ENCODE results near the gene KTN1.

The KTN1 gene, protein sequence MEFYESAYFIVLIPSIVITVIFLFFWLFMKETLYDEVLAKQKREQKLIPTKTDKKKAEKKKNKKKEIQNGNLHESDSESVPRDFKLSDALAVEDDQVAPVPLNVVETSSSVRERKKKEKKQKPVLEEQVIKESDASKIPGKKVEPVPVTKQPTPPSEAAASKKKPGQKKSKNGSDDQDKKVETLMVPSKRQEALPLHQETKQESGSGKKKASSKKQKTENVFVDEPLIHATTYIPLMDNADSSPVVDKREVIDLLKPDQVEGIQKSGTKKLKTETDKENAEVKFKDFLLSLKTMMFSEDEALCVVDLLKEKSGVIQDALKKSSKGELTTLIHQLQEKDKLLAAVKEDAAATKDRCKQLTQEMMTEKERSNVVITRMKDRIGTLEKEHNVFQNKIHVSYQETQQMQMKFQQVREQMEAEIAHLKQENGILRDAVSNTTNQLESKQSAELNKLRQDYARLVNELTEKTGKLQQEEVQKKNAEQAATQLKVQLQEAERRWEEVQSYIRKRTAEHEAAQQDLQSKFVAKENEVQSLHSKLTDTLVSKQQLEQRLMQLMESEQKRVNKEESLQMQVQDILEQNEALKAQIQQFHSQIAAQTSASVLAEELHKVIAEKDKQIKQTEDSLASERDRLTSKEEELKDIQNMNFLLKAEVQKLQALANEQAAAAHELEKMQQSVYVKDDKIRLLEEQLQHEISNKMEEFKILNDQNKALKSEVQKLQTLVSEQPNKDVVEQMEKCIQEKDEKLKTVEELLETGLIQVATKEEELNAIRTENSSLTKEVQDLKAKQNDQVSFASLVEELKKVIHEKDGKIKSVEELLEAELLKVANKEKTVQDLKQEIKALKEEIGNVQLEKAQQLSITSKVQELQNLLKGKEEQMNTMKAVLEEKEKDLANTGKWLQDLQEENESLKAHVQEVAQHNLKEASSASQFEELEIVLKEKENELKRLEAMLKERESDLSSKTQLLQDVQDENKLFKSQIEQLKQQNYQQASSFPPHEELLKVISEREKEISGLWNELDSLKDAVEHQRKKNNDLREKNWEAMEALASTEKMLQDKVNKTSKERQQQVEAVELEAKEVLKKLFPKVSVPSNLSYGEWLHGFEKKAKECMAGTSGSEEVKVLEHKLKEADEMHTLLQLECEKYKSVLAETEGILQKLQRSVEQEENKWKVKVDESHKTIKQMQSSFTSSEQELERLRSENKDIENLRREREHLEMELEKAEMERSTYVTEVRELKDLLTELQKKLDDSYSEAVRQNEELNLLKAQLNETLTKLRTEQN (N-terminal part only)

DNA sequence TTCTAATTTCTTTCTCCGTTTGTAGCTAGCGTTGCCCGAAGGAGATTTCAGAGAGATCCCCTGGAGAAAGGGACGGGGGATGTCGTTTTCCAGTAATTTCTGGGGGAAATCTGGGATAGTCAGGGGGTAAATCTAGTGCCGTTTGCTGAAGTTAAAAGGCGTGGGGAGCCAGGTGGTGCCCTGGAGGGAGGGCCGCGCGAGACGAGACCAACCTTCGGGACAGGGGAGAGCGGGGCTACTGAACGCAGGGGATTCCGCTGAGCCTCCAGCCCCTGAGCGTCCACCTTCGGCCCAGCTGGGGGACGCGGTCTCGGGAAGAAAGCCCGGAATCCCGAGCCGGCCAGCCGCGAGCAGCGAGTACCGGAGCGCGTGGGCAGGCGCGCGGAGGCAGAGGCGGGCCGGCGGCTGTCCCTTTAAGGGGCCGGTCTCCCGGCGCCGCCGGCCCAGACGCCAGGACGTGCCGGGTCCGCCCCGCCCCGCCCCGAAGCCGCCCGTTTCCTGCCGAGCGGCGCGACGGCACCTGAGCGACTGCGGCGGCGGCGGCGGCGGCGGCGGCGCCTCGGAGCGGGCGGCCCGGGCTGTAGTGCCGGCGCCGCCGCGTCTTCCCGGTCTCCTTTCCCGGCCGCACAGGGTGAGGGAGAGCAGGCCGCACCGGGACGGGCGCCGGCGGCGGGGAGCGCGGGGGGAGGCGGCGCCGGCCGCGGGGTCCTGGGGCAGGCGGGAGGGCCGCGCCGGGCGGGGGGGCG, at the start of gene KTN1:
Gene KTN1 (plus strand): TSS at position 484 of the 746 bp plus-strand sequence. CDS start 31,842 bp downstream, outside the sequence.
- in situ Hi-C loops (cut with MboI; ENCODE audit: low sequenced_read_pairs, unreplicated experiment) = no loop called here
- DNase-seq (ENCODE audit: low spot score) = peak; percentile 94
- TF ChIP-seq, protein P1, sequence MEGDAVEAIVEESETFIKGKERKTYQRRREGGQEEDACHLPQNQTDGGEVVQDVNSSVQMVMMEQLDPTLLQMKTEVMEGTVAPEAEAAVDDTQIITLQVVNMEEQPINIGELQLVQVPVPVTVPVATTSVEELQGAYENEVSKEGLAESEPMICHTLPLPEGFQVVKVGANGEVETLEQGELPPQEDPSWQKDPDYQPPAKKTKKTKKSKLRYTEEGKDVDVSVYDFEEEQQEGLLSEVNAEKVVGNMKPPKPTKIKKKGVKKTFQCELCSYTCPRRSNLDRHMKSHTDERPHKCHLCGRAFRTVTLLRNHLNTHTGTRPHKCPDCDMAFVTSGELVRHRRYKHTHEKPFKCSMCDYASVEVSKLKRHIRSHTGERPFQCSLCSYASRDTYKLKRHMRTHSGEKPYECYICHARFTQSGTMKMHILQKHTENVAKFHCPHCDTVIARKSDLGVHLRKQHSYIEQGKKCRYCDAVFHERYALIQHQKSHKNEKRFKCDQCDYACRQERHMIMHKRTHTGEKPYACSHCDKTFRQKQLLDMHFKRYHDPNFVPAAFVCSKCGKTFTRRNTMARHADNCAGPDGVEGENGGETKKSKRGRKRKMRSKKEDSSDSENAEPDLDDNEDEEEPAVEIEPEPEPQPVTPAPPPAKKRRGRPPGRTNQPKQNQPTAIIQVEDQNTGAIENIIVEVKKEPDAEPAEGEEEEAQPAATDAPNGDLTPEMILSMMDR (IDR thresholded peaks at IDR 0.05; ENCODE audit: borderline replicate concordance, control extremely low read depth, extremely low read depth, insufficient read depth, missing control alignments) = no peak

DNA sequence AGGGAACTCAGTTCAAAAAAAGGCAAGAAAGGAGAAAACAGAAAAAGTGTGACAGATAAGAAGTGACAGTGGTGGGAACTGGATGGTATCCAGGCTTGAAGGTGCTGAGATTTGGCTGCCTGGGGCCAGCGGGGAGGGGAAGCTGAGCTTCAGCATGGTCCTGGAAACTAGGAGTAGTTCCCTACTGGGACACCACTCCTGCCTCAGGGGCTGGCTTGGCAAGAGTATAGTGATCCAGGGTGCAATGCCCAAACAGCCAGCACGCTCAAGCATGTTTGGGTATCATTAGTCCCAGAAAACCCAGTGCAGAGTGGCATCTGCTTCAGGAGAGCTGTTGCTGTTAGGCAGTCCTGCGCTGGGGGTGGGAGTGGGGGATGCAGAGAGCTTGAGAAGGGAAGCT, 49.5 kb upstream of the KTN1 start:
- no peak for DNase-seq (ENCODE audit: low spot score)
- in situ Hi-C loops (cut with MboI; ENCODE audit: low sequenced_read_pairs, unreplicated experiment) = no loop called here

DNA sequence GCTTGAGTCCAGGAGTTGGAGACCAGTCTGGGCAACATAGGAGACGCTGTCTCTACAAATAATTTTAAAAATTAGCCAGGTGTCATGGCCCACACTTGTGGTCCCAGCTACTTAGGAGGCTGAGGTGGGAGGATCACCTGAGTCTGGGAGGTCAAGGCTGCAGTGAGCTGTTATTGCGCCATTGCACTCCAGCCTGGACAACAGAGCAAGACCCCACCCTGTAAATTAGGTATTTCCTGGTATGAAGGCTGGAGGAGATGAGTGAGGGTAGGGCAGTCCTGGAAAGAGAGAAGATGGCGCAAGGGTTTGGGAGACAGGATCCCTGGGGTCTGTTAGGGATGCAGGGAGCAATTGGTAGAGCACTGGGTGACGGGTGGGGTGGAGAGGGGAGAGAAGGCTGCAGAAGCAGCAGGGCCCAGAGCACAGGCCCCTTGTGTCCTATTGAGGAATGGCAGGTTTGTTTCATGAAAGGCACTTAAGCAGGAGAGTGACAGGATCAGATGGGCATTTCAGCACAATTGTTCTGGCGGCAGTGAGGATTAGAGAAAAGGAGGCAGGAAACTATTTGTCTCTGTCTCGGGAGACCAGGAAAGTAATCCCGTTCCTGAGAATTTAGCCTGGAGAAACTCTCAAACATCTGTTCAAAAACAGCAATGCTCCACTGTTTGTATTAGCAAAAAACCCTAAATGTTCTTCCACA, 47.2 kb upstream of the KTN1 start:
- TF ChIP-seq, protein P1 (IDR thresholded peaks at IDR 0.05; ENCODE audit: borderline replicate concordance, control extremely low read depth, extremely low read depth, insufficient read depth, missing control alignments) = no peak
- in situ Hi-C loops (cut with MboI; ENCODE audit: low sequenced_read_pairs, unreplicated experiment) = no loop called here
- DNase-seq (ENCODE audit: low spot score) = no peak

More for the DNA sequence above, 49.5 kb upstream of the KTN1 start:
- TF ChIP-seq, protein P1 (IDR thresholded peaks at IDR 0.05; ENCODE audit: borderline replicate concordance, control extremely low read depth, extremely low read depth, insufficient read depth, missing control alignments) = no peak

DNA sequence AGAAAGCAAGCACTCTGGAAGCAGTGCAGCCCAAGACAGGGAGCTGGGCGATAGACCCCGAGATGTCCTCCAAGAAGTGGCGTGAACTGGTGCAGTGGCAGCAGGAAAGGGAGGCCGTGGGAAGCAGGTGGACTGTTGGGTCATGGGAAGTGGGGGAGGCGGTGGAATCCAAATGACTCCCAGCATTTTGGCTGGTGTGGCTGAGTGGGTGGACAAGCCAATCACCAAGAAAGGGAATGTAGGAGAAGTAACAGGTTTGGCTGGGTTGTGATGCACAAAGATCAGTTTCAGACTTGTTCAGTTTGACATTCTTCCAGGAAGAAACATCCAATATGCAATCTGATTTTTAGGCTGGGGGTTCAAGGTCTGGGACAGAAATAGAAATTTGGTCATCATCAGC, 46.0 kb upstream of the KTN1 start:
- TF ChIP-seq, protein P1 (IDR thresholded peaks at IDR 0.05; ENCODE audit: borderline replicate concordance, control extremely low read depth, extremely low read depth, insufficient read depth, missing control alignments) = no peak
- DNase-seq (ENCODE audit: low spot score) = no peak
- in situ Hi-C loops (cut with MboI; ENCODE audit: low sequenced_read_pairs, unreplicated experiment) = no loop called here

DNA sequence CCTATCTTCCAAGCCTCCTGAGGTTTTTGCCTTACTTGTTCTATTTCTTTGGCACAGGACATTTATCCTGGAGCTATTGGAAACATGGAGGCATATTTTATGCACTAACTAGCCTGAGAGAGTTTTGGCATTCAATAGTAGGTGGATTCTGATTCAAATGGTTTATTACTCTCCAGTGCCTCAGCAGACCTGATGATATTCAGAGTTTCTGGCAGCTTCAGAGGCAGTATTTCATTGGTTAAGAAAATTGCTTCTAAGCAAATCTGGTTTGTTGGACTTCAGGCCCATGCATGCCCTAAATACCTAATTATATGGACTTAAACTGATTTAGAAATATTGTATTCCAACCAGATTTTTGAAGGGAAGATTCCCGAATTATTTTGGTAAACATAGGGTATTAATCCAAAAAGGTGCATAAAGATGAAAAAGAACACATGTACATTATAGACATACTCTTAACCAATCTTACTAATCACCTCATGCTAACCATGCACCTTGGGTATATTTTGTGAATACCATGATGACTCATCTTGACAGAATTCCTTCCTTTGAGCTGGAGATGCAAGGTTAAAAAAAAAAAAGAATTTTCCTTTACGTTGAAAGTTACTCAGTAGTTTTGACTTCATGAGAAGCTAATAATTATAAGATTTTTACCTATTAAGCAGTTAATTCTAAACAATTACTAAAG, 44.3 kb upstream of the KTN1 start:
- TF ChIP-seq, protein P1 (IDR thresholded peaks at IDR 0.05; ENCODE audit: borderline replicate concordance, control extremely low read depth, extremely low read depth, insufficient read depth, missing control alignments) = no peak
- no peak for DNase-seq (ENCODE audit: low spot score)
- in situ Hi-C loops (cut with MboI; ENCODE audit: low sequenced_read_pairs, unreplicated experiment) = no loop called here
